ENCODE data around the gene BIN2. TPM values are rescaled to one million over a fixed set of nuclear protein-coding genes. Genes with fewer than 3 reads are reported as not detected.

BIN2 gene
- total and polyA plus RNA-seq, 9 of the 15 experiments (the other 6 are each of a cell fraction or from before 2014, with no cell fraction given): 0.04 to 0.39 (median 0.25) TPM; not detected in 1

DNA sequence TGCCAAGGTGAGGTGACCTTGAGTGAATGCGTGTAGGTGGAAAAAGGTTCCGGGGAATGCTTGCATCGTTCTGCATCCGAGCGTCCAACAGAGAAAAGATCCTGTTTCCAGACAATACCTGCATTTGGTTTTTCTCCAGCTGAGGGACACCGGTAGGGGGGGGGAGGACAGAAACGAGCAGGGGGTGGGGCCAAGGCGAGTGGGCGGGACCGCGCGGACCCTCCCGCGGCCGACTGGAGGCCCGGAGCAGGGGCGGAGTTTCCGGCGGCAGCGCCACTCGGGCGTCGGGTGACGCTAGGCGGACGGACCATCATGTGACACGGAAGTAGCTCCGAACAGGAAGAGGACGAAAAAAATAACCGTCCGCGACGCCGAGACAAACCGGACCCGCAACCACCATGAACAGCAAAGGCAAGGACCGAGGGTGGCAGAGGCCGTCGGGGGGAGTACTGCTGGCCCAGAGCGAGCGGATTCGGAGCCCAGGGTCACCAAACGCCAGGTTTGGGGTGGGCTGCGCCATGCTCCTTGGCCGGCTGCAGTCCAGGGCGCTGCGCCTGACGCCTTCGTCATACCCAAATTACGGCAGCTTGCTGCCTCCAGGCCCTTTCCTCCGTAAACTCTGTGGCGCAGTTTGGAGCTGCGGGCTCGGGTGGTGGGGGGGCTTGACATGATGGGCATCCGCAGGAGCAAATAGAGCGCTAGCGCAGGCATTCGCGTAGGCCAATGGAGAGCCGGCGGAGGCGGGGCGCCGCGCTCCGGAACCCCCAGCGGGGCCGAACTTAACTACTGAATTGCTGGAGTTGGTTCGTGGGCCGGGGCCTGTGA lies 85.3 kb downstream of the BIN2 start, which contains the start of gene DAZAP2 (continued):
- TF ChIP-seq, protein P1, sequence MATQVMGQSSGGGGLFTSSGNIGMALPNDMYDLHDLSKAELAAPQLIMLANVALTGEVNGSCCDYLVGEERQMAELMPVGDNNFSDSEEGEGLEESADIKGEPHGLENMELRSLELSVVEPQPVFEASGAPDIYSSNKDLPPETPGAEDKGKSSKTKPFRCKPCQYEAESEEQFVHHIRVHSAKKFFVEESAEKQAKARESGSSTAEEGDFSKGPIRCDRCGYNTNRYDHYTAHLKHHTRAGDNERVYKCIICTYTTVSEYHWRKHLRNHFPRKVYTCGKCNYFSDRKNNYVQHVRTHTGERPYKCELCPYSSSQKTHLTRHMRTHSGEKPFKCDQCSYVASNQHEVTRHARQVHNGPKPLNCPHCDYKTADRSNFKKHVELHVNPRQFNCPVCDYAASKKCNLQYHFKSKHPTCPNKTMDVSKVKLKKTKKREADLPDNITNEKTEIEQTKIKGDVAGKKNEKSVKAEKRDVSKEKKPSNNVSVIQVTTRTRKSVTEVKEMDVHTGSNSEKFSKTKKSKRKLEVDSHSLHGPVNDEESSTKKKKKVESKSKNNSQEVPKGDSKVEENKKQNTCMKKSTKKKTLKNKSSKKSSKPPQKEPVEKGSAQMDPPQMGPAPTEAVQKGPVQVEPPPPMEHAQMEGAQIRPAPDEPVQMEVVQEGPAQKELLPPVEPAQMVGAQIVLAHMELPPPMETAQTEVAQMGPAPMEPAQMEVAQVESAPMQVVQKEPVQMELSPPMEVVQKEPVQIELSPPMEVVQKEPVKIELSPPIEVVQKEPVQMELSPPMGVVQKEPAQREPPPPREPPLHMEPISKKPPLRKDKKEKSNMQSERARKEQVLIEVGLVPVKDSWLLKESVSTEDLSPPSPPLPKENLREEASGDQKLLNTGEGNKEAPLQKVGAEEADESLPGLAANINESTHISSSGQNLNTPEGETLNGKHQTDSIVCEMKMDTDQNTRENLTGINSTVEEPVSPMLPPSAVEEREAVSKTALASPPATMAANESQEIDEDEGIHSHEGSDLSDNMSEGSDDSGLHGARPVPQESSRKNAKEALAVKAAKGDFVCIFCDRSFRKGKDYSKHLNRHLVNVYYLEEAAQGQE (IDR thresholded peaks at IDR 0.05; ENCODE audit: borderline replicate concordance): peak; percentile 71
- TF ChIP-seq, protein P1 (CRISPR knock-in tag; IDR thresholded peaks at IDR 0.05; ENCODE audit: low read depth): 0 out of 2 replicates have a peak, but pooled peaks have one; percentile 29
- TF ChIP-seq NR2C1 (IDR thresholded peaks at IDR 0.05) (no peak), NR2C1 (tag; IDR thresholded peaks at IDR 0.05) (peak; percentile 40; the same call in 1 of the 2 replicates), ZNF79 (CRISPR knock-in tag; IDR thresholded peaks at IDR 0.05; ENCODE audit: low read depth) (no peak), RBFOX2 (IDR thresholded peaks at IDR 0.05; ENCODE audit: low read depth, low read length) (peak; percentile 96), PHTF2 (CRISPR knock-in tag; IDR thresholded peaks at IDR 0.05) (peak; percentile 72; the same call in 1 of the 2 replicates), NCOA4 (IDR thresholded peaks at IDR 0.05; ENCODE audit: partially characterized antibody) (no peak), CHD4 (IDR thresholded peaks at IDR 0.05; ENCODE audit: insufficient read depth, insufficient replicate concordance, low read depth, low read length, poor library complexity, severe bottlenecking) (no peak), CBX1 (IDR thresholded peaks at IDR 0.05; ENCODE audit: low read depth) (peak; percentile 79; the same call in 1 of the 2 replicates), SREBF2 (CRISPR knock-in tag; IDR thresholded peaks at IDR 0.05) (no peak)
- TF ChIP-seq, protein P2, sequence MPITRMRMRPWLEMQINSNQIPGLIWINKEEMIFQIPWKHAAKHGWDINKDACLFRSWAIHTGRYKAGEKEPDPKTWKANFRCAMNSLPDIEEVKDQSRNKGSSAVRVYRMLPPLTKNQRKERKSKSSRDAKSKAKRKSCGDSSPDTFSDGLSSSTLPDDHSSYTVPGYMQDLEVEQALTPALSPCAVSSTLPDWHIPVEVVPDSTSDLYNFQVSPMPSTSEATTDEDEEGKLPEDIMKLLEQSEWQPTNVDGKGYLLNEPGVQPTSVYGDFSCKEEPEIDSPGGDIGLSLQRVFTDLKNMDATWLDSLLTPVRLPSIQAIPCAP (CRISPR knock-in tag; IDR thresholded peaks at IDR 0.05; ENCODE audit: borderline replicate concordance): no peak
- TF ChIP-seq, protein P3, sequence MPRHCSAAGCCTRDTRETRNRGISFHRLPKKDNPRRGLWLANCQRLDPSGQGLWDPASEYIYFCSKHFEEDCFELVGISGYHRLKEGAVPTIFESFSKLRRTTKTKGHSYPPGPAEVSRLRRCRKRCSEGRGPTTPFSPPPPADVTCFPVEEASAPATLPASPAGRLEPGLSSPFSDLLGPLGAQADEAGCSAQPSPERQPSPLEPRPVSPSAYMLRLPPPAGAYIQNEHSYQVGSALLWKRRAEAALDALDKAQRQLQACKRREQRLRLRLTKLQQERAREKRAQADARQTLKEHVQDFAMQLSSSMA (CRISPR knock-in tag; IDR thresholded peaks at IDR 0.05): peak; percentile 78
- TF ChIP-seq, protein P4, sequence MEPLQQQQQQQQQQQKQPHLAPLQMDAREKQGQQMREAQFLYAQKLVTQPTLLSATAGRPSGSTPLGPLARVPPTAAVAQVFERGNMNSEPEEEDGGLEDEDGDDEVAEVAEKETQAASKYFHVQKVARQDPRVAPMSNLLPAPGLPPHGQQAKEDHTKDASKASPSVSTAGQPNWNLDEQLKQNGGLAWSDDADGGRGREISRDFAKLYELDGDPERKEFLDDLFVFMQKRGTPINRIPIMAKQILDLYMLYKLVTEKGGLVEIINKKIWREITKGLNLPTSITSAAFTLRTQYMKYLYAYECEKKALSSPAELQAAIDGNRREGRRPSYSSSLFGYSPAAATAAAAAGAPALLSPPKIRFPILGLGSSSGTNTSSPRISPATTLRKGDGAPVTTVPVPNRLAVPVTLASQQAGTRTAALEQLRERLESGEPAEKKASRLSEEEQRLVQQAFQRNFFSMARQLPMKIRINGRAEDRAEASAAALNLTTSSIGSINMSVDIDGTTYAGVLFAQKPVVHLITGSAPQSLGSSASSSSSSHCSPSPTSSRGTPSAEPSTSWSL (CRISPR knock-in tag; IDR thresholded peaks at IDR 0.05; ENCODE audit: borderline replicate concordance): no peak
- TF ChIP-seq, protein P5, sequence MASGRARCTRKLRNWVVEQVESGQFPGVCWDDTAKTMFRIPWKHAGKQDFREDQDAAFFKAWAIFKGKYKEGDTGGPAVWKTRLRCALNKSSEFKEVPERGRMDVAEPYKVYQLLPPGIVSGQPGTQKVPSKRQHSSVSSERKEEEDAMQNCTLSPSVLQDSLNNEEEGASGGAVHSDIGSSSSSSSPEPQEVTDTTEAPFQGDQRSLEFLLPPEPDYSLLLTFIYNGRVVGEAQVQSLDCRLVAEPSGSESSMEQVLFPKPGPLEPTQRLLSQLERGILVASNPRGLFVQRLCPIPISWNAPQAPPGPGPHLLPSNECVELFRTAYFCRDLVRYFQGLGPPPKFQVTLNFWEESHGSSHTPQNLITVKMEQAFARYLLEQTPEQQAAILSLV (tag; IDR thresholded peaks at IDR 0.05): no peak

Measured in K562 (cell line).